Caco-2 (cell line): ENCODE measurements around the gene SMARCA2. TPM values are rescaled to one million over a fixed set of nuclear protein-coding genes. Genes with fewer than 3 reads are reported as not detected.
A peak's percentile ranks its signal among the peaks of the same experiment; 100 is the strongest.

ENCODE experiments used
- BruUV-seq: library from RNA; stranded (reverse); fragments of 400-500 nt; replicated peaks from 2 replicates; lab custom pipeline; 2021; lab: Mats Ljungman, UMichigan
- CTCF ChIA-PET: fragments of 300-600 bp; sonication (Branson Sonifier 250); formaldehyde crosslinking; loops from one replicate; lab custom pipeline; 2022; ENCODE audit warnings: antibody characterized with exemption; lab: Charles Lee
- POLR2A ChIA-PET: fragments of 300-600 bp; sonication (Branson Sonifier 250); formaldehyde crosslinking; loops from one replicate; lab custom pipeline; 2022; ENCODE audit warnings: antibody characterized with exemption; lab: Charles Lee
- DNase-seq, 2 experiments: peaks; one replicate each; pipeline versions ENCODE4 v3.0.0 to v3.0.0-alpha.2; 2020 to 2022
- H3K27me3 ChIP-seq: replicated peaks from 2 replicates; pipeline ENCODE4 v1.6.0; 2011; ENCODE audit warnings: low read length; ENCODE audit not compliant: control insufficient read depth, insufficient read depth
- H3K36me3 ChIP-seq: 2 replicates; pipeline ENCODE4 v1.5.1; 2011; ENCODE audit warnings: low read length; ENCODE audit not compliant: control insufficient read depth, insufficient read depth
- H3K4me1 ChIP-seq: fragments of 250-450 bp; sonication (Bioruptor Pico); 2 replicates; pipeline ENCODE4 v1.5.1; 2020; ENCODE audit warnings: mild to moderate bottlenecking
- H3K4me3 ChIP-seq: 2 replicates; pipeline ENCODE4 v1.5.1; 2011; ENCODE audit warnings: low read depth, mild to moderate bottlenecking, control low read depth, low read length
- H3K9me3 ChIP-seq: fragments of 250-450 bp; sonication (Bioruptor Pico); 2 replicates; pipeline ENCODE4 v1.5.1; 2020; ENCODE audit warnings: mild to moderate bottlenecking, moderate library complexity
- H3K27ac Mint-ChIP-seq: one replicate; pipeline ENCODE4 v1.8.0; 2022; ENCODE audit warnings: mixed read lengths; ENCODE audit not compliant: unreplicated experiment
- H3K27me3 Mint-ChIP-seq: one replicate; pipeline ENCODE4 v1.8.0; 2022; ENCODE audit warnings: mixed read lengths; ENCODE audit not compliant: insufficient read depth, unreplicated experiment
- H3K36me3 Mint-ChIP-seq: one replicate; pipeline ENCODE4 v1.8.0; 2022; ENCODE audit warnings: mild to moderate bottlenecking, mixed read lengths; ENCODE audit not compliant: insufficient read depth, unreplicated experiment
- H3K4me1 Mint-ChIP-seq: one replicate; pipeline ENCODE4 v1.8.0; 2022; ENCODE audit warnings: low read depth, mixed read lengths; ENCODE audit not compliant: unreplicated experiment
- H3K4me3 Mint-ChIP-seq: one replicate; pipeline ENCODE4 v1.8.0; 2022; ENCODE audit warnings: mild to moderate bottlenecking, moderate library complexity, mixed read lengths; ENCODE audit not compliant: unreplicated experiment
- H3K9me3 Mint-ChIP-seq: one replicate; pipeline ENCODE4 v1.8.0; 2022; ENCODE audit warnings: mixed read lengths; ENCODE audit not compliant: unreplicated experiment
- intact Hi-C: fragments of 100-400 bp; cut with micrococcal nuclease; formaldehyde crosslinking; loops from one replicate; pipeline ENCODE4 v1.10.0; 2022; ENCODE audit not compliant: unreplicated experiment
- total RNA-seq: library from RNA; stranded (reverse); gene quantifications from 2 replicates; pipeline ENCODE4 v1.2.3, GENCODE V29; 2022
- TF ChIP-seq, protein P1 (sequence below), 2 experiments: fragments of 200-600 bp in 1 of 2; IDR thresholded peaks; 1 replicate in 1 of 2; 2 replicates in 1 of 2; pipeline versions ENCODE4 v1.5.1 to v1.8.0; 2011 to 2022; ENCODE audit warnings: antibody characterized with exemption in 1 of 2, control low read depth in 1 of 2, inconsistent platforms in 1 of 2, low read depth in 1 of 2, low read length in 1 of 2, mild to moderate bottlenecking in 1 of 2, moderate library complexity in 1 of 2; ENCODE audit not compliant: insufficient read depth in 1 of 2, severe bottlenecking in 1 of 2, unreplicated experiment in 1 of 2

Gene SMARCA2
- total RNA-seq, 1 experiment from 2014 or later = 13.5 TPM

DNA sequence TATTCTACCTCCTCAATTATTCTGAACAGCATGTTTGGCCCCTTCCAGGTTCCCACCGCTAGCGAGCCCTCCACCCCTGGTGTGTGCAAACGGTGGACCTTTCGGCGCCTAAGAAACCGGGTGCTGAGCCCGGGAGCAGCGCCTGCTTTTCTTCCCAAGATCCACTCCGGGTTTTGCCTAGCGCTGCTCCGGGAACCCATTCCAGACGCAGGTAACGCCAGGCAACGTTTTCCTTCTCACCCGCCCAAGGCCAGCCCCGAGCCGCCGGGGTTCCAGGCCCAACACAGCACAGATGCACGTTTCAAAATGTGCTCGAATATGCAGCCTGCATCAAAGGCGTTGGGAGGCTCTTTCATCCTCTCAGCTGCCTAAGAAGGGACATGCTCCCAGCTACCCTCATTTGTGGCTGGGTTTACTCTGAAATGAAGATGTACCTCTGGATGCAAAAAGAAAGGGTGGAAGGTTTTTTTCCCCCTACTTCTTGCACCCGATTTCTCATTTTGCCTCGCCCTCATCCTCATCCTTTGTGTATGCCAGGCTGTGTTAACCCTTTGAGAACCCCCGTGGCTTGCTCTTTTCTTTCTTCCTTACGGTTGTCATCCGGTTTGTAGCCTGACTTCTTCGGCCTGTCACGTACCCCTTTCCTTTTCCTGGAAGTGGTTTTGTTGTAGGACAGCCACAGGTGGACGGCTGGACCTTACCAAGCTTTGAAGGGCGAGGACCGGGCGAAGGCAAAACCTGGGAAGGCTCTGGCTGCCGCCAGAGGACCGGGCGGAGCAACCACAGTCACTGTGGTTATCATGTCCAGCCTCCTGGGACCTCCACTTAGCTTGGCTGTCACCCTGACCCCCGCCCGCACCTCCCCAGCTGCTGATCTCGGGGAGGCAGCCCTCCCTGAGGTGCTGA, 226.9 kb downstream of the SMARCA2 start:
- BruUV-seq = no TSS peak
- intact Hi-C loops = loop anchor here (2.0 to 10.0 kb wide), 3 partner anchors 39 to 383 kb away; partner anchors contain the start of gene VLDLR

DNA sequence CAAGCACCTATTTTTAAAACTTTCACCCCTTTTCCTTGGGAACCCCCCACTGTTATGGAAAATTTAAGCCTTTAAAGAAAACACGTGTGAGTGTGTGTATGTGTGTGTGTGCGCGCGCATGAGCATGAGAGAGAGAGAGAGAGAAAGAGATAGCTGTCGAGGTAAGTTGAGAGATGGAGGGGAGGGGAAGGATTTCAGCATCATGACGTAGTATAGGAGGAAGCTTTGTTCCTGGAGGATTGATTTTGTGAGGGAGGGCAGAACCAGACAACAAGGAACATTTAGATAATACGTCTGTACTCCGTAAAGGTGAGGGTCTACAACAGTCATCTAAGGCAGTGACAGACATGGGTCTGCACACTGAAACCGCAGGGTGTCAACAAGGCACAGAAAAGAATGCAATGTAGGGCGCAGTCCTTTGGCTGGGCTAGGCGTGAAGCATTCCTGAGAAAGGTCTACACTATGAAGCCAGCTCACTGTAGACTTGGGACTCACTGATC, 227.7 kb downstream of the SMARCA2 start:
- peaks cover 13% of the 10 kb centered on the region for H3K4me1 Mint-ChIP-seq
- intact Hi-C loops = loop anchor here (2.0 to 10.0 kb wide), 3 partner anchors 38 to 382 kb away; partner anchors contain the start of gene VLDLR
- peak overlapping the region; percentile 62 for H3K27ac Mint-ChIP-seq
- no TSS peak for BruUV-seq
- Histone ChIP-seq H3K9me3 (no peaks in the 10 kb centered on the region), H3K36me3 (no peaks in the 10 kb centered on the region), H3K4me1 (peaks cover 6% of the 10 kb centered on the region), H3K27me3 (no peaks in the 10 kb centered on the region), H3K4me3 (peak overlapping the region; percentile 39)
- ChIA-PET CTCF (no interaction called here), POLR2A (no interaction called here)
- peak overlapping the region; percentile 75 for H3K4me3 Mint-ChIP-seq
- H3K36me3 Mint-ChIP-seq = peaks cover 14% of the 10 kb centered on the region
- H3K9me3 Mint-ChIP-seq = no peaks in the 10 kb centered on the region
- no peaks in the 10 kb centered on the region for H3K27me3 Mint-ChIP-seq
- DNase-seq = peak; percentile 40 to 41
- TF ChIP-seq, protein P1, sequence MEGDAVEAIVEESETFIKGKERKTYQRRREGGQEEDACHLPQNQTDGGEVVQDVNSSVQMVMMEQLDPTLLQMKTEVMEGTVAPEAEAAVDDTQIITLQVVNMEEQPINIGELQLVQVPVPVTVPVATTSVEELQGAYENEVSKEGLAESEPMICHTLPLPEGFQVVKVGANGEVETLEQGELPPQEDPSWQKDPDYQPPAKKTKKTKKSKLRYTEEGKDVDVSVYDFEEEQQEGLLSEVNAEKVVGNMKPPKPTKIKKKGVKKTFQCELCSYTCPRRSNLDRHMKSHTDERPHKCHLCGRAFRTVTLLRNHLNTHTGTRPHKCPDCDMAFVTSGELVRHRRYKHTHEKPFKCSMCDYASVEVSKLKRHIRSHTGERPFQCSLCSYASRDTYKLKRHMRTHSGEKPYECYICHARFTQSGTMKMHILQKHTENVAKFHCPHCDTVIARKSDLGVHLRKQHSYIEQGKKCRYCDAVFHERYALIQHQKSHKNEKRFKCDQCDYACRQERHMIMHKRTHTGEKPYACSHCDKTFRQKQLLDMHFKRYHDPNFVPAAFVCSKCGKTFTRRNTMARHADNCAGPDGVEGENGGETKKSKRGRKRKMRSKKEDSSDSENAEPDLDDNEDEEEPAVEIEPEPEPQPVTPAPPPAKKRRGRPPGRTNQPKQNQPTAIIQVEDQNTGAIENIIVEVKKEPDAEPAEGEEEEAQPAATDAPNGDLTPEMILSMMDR (IDR thresholded peaks at IDR 0.05; ENCODE audit: insufficient read depth in 1 of 2, low read depth in 1 of 2, low read length in 1 of 2, severe bottlenecking in 1 of 2, unreplicated experiment in 1 of 2) = no peak

More for the DNA sequence above, 226.9 kb downstream of the SMARCA2 start:
- TF ChIP-seq, protein P1 (IDR thresholded peaks at IDR 0.05; ENCODE audit: insufficient read depth in 1 of 2, low read depth in 1 of 2, low read length in 1 of 2, severe bottlenecking in 1 of 2, unreplicated experiment in 1 of 2) = no peak
- H3K4me3 Mint-ChIP-seq = peak overlapping the region; percentile 75
- ChIA-PET CTCF (no interaction called here), POLR2A (interaction anchor here (0.5 to 0.6 kb wide), 2 partner anchors 31 to 602 kb away, joined by 3 to 5 read pairs; partner anchors contain the start of gene PUM3)
- H3K4me3 ChIP-seq = peak overlapping the region; percentile 39
- H3K36me3 Mint-ChIP-seq = peaks cover 14% of the 10 kb centered on the region
- no peaks in the 10 kb centered on the region for H3K27me3 ChIP-seq
- peaks cover 6% of the 10 kb centered on the region for H3K4me1 ChIP-seq
- no peaks in the 10 kb centered on the region for H3K36me3 ChIP-seq
- peak overlapping the region; percentile 62 for H3K27ac Mint-ChIP-seq
- H3K9me3 ChIP-seq = no peaks in the 10 kb centered on the region
- DNase-seq = peak; percentile 65 to 85
- H3K4me1 Mint-ChIP-seq = peaks cover 13% of the 10 kb centered on the region
- H3K27me3 Mint-ChIP-seq = no peaks in the 10 kb centered on the region
- H3K9me3 Mint-ChIP-seq = no peaks in the 10 kb centered on the region
